Activated gamma-delta T cell treated with anti-CD3 and anti-CD28 coated beads, Interleukin-2, amount 50 U/mL, for 16 hours (primary cell): ENCODE measurements around the gene GHITM.

ENCODE experiments used
- DNase-seq: peaks from one replicate; pipeline ENCODE4 v3.0.0-alpha.2; 2020; ENCODE audit warnings: low read depth

Gene GHITM

DNA sequence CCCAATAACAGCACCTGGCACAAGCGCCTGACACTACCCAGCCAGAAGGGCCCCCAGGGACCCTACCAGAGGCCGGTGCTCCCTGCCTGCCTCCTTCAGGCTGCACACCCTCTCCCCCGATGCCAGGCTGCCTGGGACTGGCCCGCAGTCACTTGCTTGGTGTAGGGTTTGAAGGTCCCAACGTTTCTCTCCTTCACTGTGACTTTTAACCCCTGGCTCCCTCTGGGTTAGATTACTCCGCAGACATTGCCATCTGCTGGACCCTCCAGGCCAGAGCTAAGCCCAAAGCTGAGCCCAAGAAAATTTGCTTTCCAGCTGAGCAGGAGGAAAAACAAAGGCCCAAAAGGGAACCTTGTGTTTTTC lies 61.9 kb downstream of the GHITM start:
- DNase-seq = no peak

DNA sequence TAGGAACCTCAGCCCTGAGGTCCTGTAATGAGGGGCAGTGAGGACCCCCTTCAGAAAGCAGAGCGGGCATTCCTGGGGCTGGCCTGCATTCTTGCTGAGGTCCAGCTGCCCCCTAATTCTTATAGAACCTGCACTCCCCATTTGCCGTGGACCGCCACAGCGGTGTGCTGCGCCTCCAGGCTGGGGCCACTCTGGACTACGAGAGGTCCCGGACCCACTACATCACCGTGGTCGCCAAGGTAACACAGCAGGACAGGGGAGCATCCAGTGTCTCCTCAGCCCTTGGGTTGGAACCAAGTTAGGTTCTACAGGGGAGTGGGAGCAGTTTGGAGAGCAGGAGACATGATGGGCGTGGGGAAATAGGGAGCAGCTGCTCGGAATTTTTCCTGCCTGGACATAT lies 62.4 kb downstream of the GHITM start:
- DNase-seq = no peak

DNA sequence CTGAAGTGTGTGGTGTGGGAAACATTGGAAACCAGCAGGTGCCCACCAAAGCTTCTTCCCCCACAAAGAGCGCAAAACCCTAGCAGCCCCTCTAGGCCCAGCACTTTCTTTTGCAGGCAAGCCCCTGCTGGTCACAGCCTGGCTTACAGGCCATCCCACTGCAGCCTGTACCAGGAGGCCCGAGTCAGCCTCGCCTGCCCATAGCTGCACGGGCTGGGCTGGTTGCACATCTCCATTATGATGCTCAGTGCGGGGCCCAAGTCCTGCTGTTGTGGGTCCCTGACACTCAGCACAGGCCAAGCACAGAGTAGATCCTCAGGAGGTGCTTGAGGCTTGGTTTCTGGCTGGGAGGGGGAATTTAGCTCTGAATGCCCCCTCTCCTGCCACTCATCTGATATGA lies 63.0 kb downstream of the GHITM start:
- no peak for DNase-seq
